Keratinocyte (primary cell): ENCODE measurements around the gene CLEC6A.

ENCODE experiments used
- EZH2 ChIP-seq: IDR thresholded peaks from one replicate; pipeline ENCODE4 v1.6.1; 2012; ENCODE audit warnings: inconsistent platforms, mild to moderate bottlenecking, low read length, moderate library complexity
- TF ChIP-seq, protein P1 (sequence below), 3 experiments: IDR thresholded peaks in 1 of 3; conservative IDR thresholded peaks in 1 of 3; optimal IDR thresholded peaks in 1 of 3; 2 replicates in 2 of 3; 3 replicates in 1 of 3; pipeline versions ENCODE3 to v1.5.1; 2011; ENCODE audit warnings: low read length in 3 of 3, mild to moderate bottlenecking in 3 of 3, moderate library complexity in 2 of 3, control low read depth in 1 of 3, inconsistent platforms in 1 of 3; ENCODE audit not compliant: insufficient read depth in 2 of 3; ENCODE audit errors: extremely low read depth in 1 of 3

DNA sequence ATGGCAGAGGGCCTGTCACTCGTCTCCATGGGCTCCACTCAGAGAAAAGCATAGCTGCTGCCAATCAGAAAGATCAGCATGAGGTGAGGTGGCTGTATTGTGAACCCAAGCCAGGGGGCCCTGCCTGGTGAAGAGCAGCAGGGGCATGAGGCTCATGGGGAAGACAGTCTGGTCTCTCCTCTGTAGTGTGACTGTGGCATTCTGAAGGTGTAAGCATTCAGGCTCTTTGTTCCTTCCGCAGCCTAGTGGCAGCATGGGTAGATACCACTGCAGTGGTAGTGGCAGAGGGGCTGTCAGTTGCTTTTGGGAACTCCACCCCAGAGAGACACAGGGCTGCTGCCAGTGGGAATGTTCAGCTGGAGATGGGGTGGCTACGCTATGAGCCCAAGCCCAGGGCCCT lies 52.5 kb downstream of the CLEC6A start:
- TF ChIP-seq, protein P1, sequence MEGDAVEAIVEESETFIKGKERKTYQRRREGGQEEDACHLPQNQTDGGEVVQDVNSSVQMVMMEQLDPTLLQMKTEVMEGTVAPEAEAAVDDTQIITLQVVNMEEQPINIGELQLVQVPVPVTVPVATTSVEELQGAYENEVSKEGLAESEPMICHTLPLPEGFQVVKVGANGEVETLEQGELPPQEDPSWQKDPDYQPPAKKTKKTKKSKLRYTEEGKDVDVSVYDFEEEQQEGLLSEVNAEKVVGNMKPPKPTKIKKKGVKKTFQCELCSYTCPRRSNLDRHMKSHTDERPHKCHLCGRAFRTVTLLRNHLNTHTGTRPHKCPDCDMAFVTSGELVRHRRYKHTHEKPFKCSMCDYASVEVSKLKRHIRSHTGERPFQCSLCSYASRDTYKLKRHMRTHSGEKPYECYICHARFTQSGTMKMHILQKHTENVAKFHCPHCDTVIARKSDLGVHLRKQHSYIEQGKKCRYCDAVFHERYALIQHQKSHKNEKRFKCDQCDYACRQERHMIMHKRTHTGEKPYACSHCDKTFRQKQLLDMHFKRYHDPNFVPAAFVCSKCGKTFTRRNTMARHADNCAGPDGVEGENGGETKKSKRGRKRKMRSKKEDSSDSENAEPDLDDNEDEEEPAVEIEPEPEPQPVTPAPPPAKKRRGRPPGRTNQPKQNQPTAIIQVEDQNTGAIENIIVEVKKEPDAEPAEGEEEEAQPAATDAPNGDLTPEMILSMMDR (optimal IDR thresholded peaks at IDR 0.05 in 1 of 3, IDR thresholded peaks at IDR 0.05 in 1 of 3, conservative IDR thresholded peaks at IDR 0.05 in 1 of 3; ENCODE audit: extremely low read depth in 1 of 3, insufficient read depth in 2 of 3, low read length in 3 of 3), result no peak
- TF ChIP-seq EZH2, result no peak
